MM.1S (cell line): ENCODE results near the gene PCSK1N.

Experiments used
- DNase-seq: peaks from one replicate; pipeline ENCODE4 v3.0.0-alpha.2; 2015
- H2AFZ ChIP-seq: fragments of 300-600 bp; sonication (generic); 2 replicates; pipeline ENCODE4 v1.6.0; 2016; ENCODE audit warnings: antibody characterized with exemption, low read length
- H3F3A ChIP-seq: fragments of 300-600 bp; sonication (generic); 2 replicates; pipeline ENCODE4 v1.6.1; 2016; ENCODE audit warnings: mild to moderate bottlenecking, antibody characterized with exemption, low read length, moderate library complexity, mixed read lengths; ENCODE audit not compliant: insufficient read depth
- H3K27ac ChIP-seq: fragments of 300-600 bp; sonication (generic); 2 replicates; pipeline ENCODE4 v1.5.1; 2016; ENCODE audit warnings: mild to moderate bottlenecking, low read length
- H3K27me3 ChIP-seq: fragments of 300-600 bp; sonication (generic); replicated peaks from 2 replicates; pipeline ENCODE4 v1.6.0; 2016; ENCODE audit warnings: low read length; ENCODE audit not compliant: insufficient read depth
- H3K36me3 ChIP-seq: fragments of 300-600 bp; sonication (generic); replicated peaks from 2 replicates; pipeline ENCODE4 v1.6.1; 2016; ENCODE audit warnings: mild to moderate bottlenecking, low read length, mixed read lengths; ENCODE audit not compliant: insufficient read depth
- H3K4me1 ChIP-seq: fragments of 300-600 bp; sonication (generic); 2 replicates; pipeline ENCODE4 v1.6.1; 2016; ENCODE audit warnings: low read length, mixed read lengths
- H3K4me2 ChIP-seq: fragments of 300-600 bp; sonication (generic); 2 replicates; pipeline ENCODE4 v1.6.0; 2016; ENCODE audit warnings: low read depth, low read length
- H3K4me3 ChIP-seq: fragments of 300-600 bp; sonication (generic); 2 replicates; pipeline ENCODE4 v1.5.1; 2016; ENCODE audit warnings: low read length, mixed read lengths
- H3K79me2 ChIP-seq: fragments of 300-600 bp; sonication (generic); 2 replicates; pipeline ENCODE4 v1.6.1; 2016; ENCODE audit warnings: mixed run types, low read length, mixed read lengths
- H3K9ac ChIP-seq: fragments of 300-600 bp; sonication (generic); 2 replicates; pipeline ENCODE4 v1.6.1; 2016; ENCODE audit warnings: low read length, mixed read lengths
- H3K9me2 ChIP-seq: fragments of 300-600 bp; sonication (generic); replicated peaks from 2 replicates; pipeline ENCODE4 v1.6.1; 2016; ENCODE audit warnings: mild to moderate bottlenecking, low read length, mixed read lengths; ENCODE audit not compliant: insufficient read depth
- H3K9me3 ChIP-seq: fragments of 300-600 bp; sonication (generic); replicated peaks from 2 replicates; pipeline ENCODE4 v1.6.1; 2016; ENCODE audit warnings: mild to moderate bottlenecking, low read length, mixed read lengths; ENCODE audit not compliant: insufficient read depth
- H4K20me1 ChIP-seq: fragments of 300-600 bp; sonication (generic); 2 replicates; pipeline ENCODE4 v1.6.1; 2016; ENCODE audit warnings: mild to moderate bottlenecking, low read length, moderate library complexity, mixed read lengths; ENCODE audit not compliant: insufficient read depth
- EZH2 ChIP-seq: fragments of 300-600 bp; sonication (generic); optimal IDR thresholded peaks from 2 replicates; pipeline ENCODE3; 2017; ENCODE audit warnings: low read depth, mild to moderate bottlenecking, antibody characterized with exemption, low read length, mixed read lengths
- EZH2phosphoT487 ChIP-seq: fragments of 300-600 bp; sonication (generic); IDR thresholded peaks from 2 replicates; pipeline ENCODE4 v1.6.1; 2018; ENCODE audit warnings: antibody characterized with exemption, low read length
- TF ChIP-seq, protein P1 (sequence below): fragments of 300-600 bp; sonication (generic); IDR thresholded peaks from 2 replicates; pipeline ENCODE4 v1.5.1; 2016; ENCODE audit warnings: antibody characterized with exemption, low read length, mixed read lengths

PCSK1N gene

DNA sequence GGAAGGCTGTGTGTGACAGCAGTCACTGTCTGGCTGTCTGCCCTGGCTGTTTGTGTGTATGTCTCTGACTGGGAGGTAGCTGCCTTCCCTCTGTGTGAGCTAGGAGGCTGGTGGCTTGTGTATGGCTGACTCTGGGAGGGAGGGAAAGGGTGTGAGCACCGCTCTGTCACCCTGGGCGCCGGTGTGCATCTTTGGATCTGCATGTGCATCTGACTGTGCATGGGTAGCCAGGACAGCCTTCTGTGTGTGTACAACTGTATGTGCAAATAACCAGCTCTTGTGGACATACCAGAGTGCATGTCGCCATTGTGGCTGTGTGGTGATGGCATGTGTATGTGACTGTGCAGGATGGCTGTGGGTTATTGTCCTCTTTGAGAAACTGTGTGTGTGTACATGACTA is 16.5 kb downstream of the PCSK1N start:
- Histone ChIP-seq H3K36me3 (no peaks in the 10 kb centered on the region), H3K9ac (no peak overlapping the region), H4K20me1 (no peaks in the 10 kb centered on the region), H3K27me3 (no peaks in the 10 kb centered on the region), H2AFZ (no peak overlapping the region), H3F3A (no peaks in the 10 kb centered on the region), H3K4me3 (no peak overlapping the region), H3K79me2 (no peaks in the 10 kb centered on the region), H3K9me3 (no peaks in the 10 kb centered on the region), H3K27ac (no peak overlapping the region), H3K4me1 (no peaks in the 10 kb centered on the region), H3K4me2 (no peak overlapping the region), H3K9me2 (no peaks in the 10 kb centered on the region)
- no peak for DNase-seq
- TF ChIP-seq EZH2 (no peak), EZH2phosphoT487 (no peak)
- TF ChIP-seq, protein P1, sequence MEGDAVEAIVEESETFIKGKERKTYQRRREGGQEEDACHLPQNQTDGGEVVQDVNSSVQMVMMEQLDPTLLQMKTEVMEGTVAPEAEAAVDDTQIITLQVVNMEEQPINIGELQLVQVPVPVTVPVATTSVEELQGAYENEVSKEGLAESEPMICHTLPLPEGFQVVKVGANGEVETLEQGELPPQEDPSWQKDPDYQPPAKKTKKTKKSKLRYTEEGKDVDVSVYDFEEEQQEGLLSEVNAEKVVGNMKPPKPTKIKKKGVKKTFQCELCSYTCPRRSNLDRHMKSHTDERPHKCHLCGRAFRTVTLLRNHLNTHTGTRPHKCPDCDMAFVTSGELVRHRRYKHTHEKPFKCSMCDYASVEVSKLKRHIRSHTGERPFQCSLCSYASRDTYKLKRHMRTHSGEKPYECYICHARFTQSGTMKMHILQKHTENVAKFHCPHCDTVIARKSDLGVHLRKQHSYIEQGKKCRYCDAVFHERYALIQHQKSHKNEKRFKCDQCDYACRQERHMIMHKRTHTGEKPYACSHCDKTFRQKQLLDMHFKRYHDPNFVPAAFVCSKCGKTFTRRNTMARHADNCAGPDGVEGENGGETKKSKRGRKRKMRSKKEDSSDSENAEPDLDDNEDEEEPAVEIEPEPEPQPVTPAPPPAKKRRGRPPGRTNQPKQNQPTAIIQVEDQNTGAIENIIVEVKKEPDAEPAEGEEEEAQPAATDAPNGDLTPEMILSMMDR: no peak

DNA sequence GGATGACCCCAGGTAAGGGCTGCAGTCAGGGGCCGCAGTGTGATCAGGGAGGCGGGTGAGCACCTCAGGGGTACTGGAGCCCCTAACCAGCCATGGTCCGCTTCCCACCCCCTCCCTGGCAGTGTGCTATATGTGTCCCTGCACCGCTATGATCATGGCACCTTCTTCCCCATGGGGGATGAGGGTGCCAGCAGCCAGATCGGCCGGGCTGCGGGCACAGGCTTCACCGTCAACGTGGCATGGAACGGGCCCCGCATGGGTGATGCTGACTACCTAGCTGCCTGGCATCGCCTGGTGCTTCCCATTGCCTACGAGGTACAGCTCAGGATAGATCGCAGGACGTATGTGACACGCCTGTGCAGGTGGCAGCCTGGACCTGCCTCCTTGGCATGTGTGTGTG is 17.3 kb downstream of the PCSK1N start:
- DNase-seq: no peak
- no peak for TF ChIP-seq EZH2
- no peaks in the 10 kb centered on the region for H3K4me1 ChIP-seq
- H3K27ac ChIP-seq: no peak overlapping the region
- H3K27me3 ChIP-seq: no peaks in the 10 kb centered on the region
- no peaks in the 10 kb centered on the region for H3K79me2 ChIP-seq
- no peaks in the 10 kb centered on the region for H4K20me1 ChIP-seq
- no peak overlapping the region for H2AFZ ChIP-seq
- H3K4me3 ChIP-seq: no peak overlapping the region
- H3F3A ChIP-seq: no peaks in the 10 kb centered on the region
- H3K9me3 ChIP-seq: no peaks in the 10 kb centered on the region
- no peaks in the 10 kb centered on the region for H3K36me3 ChIP-seq
- no peak overlapping the region for H3K4me2 ChIP-seq
- H3K9me2 ChIP-seq: no peaks in the 10 kb centered on the region
- H3K9ac ChIP-seq: no peak overlapping the region

DNA sequence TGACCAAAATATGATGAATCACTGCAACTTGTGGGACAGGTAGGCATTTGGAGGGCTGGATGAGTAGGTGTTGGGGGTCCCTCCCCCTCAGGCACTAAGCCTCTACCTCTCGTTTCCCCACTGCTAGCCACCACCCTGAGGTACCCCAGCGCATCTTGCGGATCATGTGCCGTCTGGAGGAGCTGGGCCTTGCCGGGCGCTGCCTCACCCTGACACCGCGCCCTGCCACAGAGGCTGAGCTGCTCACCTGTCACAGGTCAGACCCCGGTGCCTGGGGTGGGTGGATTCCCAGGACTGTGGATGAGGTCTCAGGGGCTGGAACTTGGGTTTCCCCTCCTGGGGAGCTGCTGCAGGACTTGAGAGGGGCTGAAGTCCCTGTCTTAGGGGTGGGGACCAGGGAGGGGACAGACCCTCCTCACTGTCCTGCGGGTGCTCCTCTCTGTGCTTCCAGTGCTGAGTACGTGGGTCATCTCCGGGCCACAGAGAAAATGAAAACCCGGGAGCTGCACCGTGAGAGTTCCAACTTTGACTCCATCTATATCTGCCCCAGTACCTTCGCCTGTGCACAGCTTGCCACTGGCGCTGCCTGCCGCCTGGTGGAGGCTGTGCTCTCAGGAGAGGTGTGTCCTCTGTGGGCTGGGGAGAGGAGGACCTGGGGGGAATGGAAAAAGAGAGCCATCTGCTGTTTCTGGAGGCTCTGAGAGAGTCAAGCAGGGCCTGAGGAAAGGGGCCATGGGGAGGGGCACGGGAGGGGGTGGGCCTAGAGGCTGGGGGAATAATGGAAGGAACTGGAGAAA is 19.2 kb downstream of the PCSK1N start:
- Histone ChIP-seq H3K4me3 (no peak overlapping the region), H3K9me2 (no peaks in the 10 kb centered on the region), H3F3A (no peaks in the 10 kb centered on the region), H3K27me3 (no peaks in the 10 kb centered on the region), H3K9ac (no peak overlapping the region), H3K27ac (no peak overlapping the region), H4K20me1 (no peaks in the 10 kb centered on the region), H3K4me1 (no peaks in the 10 kb centered on the region), H2AFZ (no peak overlapping the region), H3K36me3 (no peaks in the 10 kb centered on the region), H3K4me2 (no peak overlapping the region), H3K79me2 (no peaks in the 10 kb centered on the region), H3K9me3 (no peaks in the 10 kb centered on the region)
- no peak for TF ChIP-seq EZH2
- TF ChIP-seq, protein P1: no peak
- no peak for TF ChIP-seq EZH2phosphoT487
- no peak for DNase-seq

DNA sequence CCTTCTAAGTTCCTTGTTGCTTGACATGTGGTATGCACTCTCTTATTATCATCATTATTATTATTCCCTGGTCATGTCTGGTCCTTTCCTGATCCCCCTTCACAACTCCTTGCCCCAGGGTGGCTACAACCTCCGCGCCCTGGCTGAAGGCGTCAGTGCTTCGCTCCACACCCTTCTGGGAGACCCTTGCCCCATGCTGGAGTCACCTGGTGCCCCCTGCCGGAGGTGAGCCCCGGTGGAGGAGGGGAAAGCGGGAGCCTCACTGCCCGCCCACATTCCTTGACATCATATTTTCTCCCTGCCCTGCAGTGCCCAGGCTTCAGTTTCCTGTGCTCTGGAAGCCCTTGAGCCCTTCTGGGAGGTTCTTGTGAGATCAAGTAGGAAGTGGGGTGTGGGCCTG is 20.1 kb downstream of the PCSK1N start:
- Histone ChIP-seq H3K27ac (no peak overlapping the region), H3K36me3 (no peaks in the 10 kb centered on the region), H3K4me1 (no peaks in the 10 kb centered on the region), H4K20me1 (no peaks in the 10 kb centered on the region), H3K79me2 (no peaks in the 10 kb centered on the region), H3K9ac (no peak overlapping the region), H3K9me2 (no peaks in the 10 kb centered on the region), H3K4me3 (no peak overlapping the region), H3K9me3 (no peaks in the 10 kb centered on the region), H3K27me3 (no peaks in the 10 kb centered on the region), H3K4me2 (no peak overlapping the region), H3F3A (no peaks in the 10 kb centered on the region), H2AFZ (no peak overlapping the region)
- TF ChIP-seq, protein P1: no peak
- TF ChIP-seq EZH2 (no peak), EZH2phosphoT487 (no peak)
- no peak for DNase-seq
